HG03135 (cell line): ENCODE measurements around the gene FGGY.
"Not testable (repeated sequence)": the region's sequence is repeated elsewhere in the genome, so short reads cannot be mapped to it uniquely, and the experiment has no call there.

Experiments
- ATAC-seq: cut with Tn5 transposase; IDR thresholded peaks from one replicate; pipeline ENCODE4 v1.9.1; 2021; ENCODE audit warnings: mild to moderate bottlenecking, moderate library complexity; ENCODE audit not compliant: unreplicated experiment

Gene FGGY

GRCh38 chr1:59434336-59434735 lies 137.4 kb downstream of the FGGY start:
- no peak for ATAC-seq

DNA sequence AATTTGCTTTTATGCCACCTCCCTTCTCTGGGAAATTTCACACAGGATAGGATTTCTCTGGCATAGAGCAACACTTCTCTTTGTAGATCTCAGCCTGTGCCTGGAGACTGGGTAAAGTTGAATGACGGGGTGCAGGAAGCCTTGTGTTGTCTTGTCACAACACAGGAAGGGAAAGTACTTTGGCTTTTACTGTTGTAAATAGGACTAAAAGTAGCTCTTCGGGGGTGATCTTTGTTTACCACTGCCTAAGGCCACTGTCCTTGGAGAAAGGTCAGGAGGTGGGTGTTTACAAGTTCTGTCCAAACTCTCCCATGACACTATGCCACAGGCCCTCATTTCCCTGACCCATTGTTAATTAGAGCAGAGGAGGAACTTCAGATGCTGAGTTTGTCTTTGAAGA lies 139.7 kb downstream of the FGGY start:
- no peak for ATAC-seq

- ATAC-seq: no peak
Observed at GRCh38 chr1:59438058-59438560, 141.2 kb downstream of the FGGY start.

- ATAC-seq: no peak
Observed at GRCh38 chr1:59442492-59442891, 145.6 kb downstream of the FGGY start.

DNA sequence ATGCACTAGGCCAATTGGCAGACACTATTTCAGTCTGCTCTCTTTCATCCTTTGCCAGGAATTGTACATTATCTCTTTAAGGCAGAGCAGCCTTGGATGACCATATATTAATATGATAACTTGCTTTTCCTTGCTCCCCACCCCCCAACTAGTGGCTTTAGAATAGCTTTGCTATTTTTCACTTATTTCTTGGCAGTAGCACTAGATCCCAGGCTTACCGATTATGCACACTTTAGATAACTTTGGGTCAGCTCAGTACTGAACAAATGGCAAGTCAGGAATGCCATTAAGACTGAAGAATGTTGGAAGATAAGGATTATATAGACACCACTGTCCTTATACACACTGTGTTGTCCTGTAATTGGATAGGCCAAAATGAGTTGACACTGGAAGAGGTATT lies 146.4 kb downstream of the FGGY start:
- ATAC-seq: no peak

DNA sequence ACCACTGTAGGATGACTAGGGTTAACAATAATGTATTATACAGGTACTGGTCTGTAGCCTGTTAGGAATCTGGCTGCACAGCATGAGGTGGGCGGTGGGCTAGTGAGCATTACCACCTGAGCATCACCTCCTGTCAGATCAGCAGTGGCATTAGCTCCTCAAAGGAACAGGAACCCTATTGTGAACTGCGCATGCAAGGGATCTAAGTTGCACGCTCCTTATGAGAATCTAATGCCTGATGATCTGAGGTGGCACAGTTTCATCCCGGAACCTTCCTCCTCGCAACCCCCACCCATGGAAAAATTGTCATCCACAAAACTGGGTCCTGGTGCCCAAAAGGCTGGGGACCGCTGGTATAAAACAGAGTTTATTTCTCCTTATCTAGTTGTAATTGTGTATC lies 147.6 kb downstream of the FGGY start:
- no peak for ATAC-seq

- ATAC-seq: no peak
Observed at GRCh38 chr1:59445040-59445439, 148.1 kb downstream of the FGGY start.

- ATAC-seq: no peak
Observed at GRCh38 chr1:59446257-59446901, 149.5 kb downstream of the FGGY start.

- no peak for ATAC-seq
Observed at GRCh38 chr1:59452026-59452425, 155.1 kb downstream of the FGGY start.

- no peak for ATAC-seq
Observed at GRCh38 chr1:59452559-59452958, 155.7 kb downstream of the FGGY start.

DNA sequence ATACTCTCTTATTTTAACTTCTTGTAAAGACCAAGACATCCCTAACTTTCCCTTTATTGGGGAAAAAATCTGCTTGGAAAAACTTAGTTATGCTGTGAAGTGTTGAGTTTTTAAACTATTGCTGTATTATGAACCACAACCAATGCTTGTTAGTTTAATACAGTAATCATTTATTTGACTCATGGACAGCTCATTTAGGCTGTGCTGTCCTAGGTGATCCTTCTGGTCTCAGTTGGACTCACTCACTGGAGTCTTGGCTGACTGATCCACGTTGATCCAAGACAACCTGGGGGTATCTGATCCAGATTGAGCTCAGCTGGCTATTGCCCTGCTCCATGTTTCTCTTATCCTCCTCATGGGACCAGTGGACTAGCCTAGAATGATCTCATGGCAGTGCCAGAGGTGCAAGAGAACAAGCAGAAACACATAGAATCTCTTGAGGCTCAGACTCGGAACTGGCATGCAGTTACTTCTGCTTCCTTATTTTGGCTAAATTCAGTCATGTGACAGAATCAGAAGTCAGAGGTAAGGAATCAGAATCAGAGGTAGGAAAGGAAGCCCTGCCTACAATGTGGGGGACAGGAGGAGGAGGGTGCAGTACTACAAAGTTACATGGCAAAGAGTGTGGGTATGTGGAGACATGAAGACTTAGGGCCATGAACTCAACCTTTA lies 156.5 kb downstream of the FGGY start:
- no peak for ATAC-seq

DNA sequence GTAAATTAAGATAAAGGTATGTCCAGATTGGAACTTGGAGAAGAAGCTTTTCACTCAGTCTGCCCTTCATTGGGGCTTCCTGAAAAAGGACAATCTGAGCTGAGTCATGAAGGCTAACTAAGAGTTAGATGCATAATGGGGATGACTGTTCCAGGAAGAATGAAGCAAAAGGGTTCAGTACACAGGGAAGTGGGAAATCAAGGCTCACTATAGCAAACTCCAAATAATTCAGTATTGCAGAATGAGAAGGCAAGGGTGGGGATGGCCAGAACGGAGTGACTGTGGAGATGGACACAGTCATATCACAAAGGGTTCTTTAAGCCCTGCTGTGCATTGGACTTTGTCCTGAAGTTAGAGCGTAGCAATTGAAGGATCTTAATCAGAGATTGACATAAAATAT lies 158.3 kb downstream of the FGGY start:
- ATAC-seq: no peak

DNA sequence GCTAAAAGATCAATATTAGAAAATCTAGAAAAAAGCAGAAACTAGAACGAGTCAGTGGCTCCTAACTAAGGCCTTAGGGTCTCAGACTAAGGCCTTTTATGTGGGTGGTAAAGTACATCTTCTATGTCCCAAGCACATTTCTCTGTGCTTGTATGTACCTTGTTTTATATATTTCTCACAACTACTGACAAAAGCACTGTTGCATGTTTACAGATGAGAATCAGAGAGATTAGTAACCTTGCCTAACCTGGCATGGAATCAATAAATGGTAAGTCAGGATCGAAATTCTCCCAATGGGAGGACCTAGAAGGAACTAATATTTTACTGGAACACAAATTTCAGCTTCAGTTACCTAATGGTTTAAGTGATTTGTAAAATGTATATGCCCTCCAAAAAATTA lies 160.9 kb downstream of the FGGY start:
- ATAC-seq: no peak

DNA sequence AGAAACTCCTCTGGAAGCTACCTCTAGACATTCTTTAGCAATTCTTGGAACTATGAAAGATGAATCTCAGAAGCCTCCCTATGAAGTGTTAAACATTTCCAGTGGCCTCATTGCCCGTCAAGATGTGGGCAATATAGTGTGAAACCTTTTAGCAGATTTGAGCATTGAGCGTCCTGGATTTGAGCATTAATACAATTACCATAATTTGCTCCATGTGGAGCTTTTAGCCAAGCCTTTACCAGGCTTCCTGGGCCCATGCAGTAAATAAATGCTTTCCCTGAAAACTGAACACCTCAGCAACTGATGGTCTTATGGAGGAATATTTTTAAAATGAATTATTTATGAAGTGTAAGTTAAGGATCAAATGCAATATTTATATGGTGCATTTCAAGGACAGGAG lies 162.0 kb downstream of the FGGY start:
- ATAC-seq: no peak

DNA sequence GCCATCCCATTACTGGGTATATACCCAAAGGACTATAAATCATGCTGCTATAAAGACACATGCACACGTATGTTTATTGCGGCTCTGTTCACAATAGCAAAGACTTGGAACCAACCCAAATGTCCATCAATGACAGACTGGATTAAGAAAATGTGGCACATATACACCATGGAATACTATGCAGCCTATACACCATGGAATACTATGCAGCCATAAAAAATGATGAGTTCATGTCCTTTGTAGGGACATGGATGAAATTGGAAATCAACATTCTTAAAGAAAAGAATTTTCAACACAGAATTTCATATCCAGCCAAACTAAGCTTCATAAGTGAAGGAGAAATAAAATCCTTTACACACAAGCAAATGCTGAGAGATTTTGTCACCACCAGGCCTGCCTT lies 166.0 kb downstream of the FGGY start:
- not testable (repeated sequence) for ATAC-seq

DNA sequence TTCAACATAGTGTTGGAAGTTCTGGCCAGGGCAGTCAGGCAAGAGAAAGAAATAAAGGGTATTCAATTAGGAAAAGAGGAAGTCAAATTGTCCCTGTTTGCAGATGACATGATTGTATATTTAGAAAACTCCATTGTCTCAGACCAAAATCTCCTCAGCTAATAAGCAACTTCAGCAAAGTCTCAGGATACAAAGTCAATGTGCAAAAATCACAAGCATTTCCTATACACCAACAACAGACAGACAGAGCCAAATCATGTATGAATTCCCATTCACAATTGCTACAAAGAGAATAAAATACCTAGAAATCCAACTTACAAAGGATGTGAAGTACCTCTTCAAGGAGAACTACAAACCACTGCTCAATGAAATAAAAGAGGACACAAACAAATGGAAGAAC lies 168.6 kb downstream of the FGGY start:
- ATAC-seq: not testable (repeated sequence)

DNA sequence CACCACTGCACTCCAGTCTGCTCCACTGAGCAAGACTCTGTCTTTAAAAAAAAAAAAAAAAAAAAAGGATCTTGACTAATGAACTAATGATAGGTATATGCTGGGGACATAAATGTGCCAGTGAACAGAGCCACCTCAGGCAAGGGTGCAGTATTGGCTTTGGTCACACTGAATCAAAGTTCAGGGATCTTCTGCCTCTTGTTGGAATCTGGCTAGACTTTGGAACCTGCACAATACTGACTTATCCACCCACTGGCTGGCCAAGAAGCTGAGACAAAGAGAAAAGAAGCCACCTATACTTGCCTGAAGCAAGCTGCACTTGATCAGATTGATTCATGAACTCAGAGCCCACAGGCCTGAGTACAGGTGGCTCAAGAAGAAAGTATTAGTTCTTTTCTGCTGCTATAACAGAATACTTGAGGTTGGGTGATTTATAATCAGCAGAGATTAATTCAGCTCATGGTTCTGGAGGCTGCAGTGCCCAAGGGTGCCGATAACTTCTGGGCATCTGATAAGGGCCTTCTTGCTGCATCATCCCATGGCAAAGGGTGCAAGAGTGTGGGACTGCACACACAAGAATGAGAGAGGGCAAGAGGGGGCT lies 172.0 kb downstream of the FGGY start:
- ATAC-seq: no peak

GRCh38 chr1:59471991-59472570 lies 175.2 kb downstream of the FGGY start:
- not testable (repeated sequence) for ATAC-seq

DNA sequence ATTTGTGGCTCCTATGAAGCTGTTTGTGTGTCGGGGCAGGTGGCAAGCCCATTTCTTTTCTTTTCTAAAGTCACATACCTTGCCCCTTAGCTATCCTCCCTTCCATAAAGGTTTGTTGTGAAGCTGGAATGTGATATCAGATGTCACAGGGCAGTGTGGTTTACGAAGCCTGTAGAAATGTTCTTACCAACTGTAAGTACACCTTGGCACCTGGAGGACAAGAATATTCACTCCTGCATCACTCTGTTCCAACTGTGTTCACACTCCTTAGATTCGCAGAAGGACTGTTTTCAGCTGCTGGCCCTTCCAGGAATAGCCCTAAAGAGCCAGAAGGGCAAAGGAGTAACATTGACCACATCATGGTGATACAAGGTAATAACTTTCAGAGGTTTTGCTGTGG lies 176.9 kb downstream of the FGGY start:
- no peak for ATAC-seq

DNA sequence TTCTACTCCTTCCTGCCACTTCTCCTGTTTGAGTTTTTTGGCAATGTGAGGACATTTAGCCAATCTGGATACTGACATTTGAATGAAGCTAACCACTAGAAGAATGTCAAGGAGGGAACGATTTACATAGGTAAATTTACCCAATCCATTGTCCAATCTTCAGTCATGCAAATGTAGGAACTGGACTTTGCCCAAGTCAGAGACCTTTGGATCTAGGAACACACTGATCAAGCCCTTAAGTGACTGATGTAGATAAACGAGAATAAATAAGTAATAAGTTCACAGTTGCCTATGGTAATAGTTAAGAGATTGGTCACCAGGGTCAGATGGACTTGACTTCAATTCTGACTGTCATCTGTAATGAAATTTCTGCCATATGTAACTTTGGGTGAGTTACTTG lies 177.6 kb downstream of the FGGY start:
- ATAC-seq: no peak

DNA sequence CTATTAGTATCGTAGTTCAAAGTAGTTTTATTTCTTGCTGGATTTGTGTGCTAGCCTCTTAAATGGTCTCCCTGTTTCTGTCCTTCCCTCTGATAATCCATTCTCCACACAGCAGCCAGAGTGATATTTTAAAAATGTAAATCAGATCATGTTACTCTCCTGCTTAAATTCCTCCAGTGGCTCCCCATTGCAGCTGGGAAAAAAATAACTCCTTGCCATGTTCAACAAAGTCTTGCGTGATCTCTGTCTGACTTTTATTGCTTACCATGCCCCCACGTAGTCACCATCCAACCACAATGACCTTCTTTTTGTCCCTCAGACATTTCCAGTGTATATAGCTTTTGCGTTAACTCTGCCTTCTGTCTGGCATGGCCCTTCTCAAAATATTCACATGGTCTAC lies 178.8 kb downstream of the FGGY start:
- ATAC-seq: no peak

GRCh38 chr1:59477286-59477685 lies 180.4 kb downstream of the FGGY start:
- ATAC-seq: no peak
